Stimulated activated CD4-positive, alpha-beta T cell treated with anti-CD3 and anti-CD28 coated beads, Interleukin-4, amount 100 ng/mL, for 48 hours (primary cell): ENCODE data around the gene YKT6.
"Not testable (repeated sequence)": the region's sequence is repeated elsewhere in the genome, so short reads cannot be mapped to it uniquely, and the experiment has no call there.

ENCODE experiments used
- DNase-seq, 2 donors: peaks; one replicate each; pipeline ENCODE4 v3.0.0-alpha.2; 2020; ENCODE audit warnings: low read depth in 2 of 2

Gene YKT6

DNA sequence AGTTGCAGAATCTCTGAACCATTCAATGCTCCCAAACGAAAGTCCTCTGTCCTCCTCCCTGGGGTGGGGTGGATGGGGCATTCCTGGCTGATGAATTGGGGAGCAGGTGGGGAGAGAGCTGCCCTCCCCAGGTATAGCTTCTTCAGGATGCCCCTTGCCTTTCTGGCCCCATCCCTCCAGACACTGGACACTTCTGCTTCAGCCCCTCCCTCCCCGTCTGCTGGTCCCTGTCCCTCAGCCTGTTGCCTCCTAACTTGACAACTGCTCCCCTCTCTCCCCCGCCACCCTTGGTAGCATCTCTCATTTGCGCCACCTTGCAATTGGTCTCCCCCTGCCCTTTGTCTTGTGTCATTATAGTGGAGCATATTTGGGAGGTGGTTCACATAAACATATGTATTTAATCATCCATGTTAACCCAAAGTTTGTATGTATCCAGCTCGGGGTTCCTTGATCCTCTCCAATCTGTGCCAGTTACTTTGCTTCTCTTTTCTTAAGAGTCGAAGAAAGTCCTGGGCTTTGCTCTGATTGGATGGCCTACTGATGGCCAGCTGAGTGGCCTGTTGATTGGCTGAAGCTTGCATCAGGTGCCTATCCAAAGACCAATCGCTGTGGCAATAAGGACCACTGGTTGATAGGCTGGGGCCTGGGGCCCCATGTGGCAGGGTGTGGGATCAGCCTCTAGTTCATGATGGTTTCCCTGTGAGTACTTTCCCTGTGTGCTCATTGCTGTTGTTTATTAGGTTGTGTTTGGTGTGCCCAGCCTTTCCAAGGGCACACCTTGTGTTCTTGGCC is 7.6 kb upstream of the YKT6 start:
- no peak for DNase-seq

DNA sequence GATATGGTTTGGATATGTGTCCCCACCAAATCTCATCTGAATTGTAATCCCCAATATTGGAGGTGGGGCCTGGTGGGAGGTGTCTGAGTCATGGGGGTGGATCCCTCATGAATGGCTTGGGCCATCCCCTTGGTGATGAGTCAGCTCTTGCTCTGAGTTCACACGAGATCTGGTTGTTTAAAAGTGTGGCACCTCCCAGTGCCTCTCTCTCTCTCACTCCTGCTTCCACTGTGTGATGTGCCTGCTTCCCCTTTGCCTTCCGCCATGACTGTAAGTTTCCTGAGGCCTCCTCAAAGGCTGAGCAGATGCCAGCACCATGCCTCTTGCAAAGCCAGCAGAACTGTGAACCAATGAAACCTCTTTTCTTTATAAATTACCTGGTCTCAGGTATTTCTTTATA is 6.7 kb upstream of the YKT6 start:
- peak; percentile 11 to 42 for DNase-seq

DNA sequence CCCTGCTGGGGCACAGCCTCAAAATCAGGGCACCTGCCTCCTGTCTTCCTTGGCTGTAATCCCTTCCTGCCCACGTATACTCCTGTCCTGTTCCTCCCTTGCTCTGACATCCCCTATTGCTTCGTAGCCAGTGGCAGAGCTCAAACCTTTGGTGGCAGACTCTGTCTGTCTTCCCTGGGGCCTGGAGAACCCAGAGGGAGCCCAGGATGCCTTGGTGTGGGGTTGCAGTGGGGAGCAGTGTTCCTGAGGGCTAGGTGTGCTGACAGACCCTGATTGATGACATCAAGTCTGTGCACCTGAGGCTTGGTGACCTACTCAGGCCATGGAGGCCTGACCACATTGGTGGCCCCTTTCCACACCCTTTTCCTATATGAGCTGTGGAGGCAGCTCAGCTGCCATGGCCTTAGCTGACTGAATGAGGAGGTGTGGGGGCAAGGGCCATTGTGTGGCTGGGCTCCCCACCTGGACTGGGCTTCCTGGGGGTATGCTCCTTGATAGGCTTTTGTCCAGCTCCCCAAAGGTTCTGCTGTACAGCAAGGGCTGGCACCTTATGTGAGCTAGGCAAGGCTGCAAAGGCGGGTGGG is 6.1 kb upstream of the YKT6 start:
- no peak for DNase-seq

DNA sequence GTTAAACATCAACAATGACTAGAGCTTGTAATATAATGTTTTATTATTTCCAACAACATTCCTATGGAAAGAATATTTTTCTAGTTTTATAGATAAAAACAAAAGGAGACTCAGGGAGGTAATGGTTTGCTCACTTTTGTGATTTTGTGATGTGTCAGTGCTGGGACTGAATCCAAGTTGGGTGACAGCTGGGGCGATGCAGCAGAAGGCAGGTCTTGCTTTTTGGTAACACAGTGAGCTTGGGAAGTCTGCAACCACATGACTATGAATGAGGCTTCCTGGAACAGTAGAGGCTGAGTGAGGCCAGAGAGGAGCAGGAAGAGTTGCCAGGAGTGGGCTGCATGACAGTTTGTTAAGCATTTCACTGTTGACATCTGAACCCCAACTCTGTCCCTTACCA is 4.9 kb upstream of the YKT6 start:
- no peak for DNase-seq

DNA sequence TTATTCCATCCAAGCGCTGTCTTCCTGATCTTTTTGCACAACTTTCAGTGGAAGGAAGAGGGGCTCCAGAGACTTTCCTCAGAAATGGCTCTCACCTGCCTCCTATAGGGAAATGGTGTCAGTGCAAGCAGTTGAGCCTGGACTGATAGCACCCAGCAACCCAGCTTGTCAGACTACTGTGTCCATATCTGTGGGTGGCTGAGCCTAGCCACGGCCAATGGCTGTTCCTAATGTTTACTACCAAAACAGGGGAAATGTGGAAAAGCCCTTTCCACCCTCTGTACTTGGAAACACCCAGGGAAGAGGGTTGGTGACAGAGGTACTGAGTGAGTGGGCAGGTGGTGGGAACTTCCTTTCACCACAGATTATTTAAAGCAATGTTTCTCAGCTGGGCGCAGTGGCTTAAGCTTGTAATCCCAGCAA is 4.3 kb upstream of the YKT6 start:
- DNase-seq: peak; percentile 7 to 10

DNA sequence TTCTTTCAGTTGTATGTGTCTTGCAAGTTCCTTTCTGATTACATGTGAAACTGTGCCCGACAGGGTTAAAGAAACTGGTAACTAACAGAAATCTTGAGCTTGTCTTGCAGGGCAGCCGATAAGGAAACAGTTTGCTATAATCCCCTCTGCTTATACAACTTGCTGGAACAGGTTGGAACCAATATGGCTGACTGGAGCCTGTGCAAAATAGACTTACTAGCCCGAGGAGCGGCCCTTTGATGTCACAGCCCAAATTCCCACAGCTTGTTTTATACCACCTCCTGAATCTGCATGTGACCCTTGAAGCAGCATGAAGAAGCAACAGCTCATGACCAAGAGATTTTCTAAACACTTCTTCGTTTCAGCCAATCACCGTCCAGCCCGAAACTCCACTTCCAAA is 3.3 kb upstream of the YKT6 start:
- DNase-seq: no peak

DNA sequence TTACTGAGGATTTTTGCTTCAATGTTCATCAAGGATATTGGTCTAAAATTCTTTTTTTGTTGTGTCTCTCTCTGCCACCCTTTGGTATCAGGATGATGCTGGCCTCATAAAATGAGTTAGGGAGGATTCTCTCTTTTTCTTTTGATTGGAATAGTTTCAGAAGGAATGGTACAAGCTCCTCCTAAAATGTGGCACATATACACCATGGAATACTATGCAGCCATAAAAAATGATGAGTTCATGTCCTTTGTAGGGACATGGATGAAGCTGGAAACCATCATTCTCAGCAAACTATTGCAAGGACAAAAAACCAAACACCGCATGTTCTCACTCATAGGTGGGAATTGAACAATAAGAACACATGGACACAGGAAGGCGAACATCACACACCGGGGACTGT is 615 bp upstream of the YKT6 start:
- not testable (repeated sequence) for DNase-seq

DNA sequence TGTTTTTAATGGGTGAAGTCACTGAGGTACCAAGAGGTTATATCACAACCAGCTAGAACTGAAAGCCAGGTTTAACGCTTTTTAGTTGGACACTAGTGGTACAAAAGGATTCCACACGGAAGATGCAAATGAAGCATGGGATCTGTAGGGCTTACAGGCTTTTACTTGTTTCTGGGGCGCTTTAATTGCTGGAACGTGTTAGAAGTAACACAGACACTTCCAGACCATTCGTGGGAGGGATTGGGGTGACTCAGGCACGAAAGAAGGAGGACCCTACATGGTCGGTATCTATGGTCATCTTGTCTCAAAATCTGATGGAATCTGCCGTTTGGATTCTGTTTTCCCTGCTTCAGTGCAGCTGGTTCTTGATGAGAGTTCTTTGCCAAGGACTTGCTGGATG is 1.0 kb downstream of the YKT6 start:
- no peak for DNase-seq

DNA sequence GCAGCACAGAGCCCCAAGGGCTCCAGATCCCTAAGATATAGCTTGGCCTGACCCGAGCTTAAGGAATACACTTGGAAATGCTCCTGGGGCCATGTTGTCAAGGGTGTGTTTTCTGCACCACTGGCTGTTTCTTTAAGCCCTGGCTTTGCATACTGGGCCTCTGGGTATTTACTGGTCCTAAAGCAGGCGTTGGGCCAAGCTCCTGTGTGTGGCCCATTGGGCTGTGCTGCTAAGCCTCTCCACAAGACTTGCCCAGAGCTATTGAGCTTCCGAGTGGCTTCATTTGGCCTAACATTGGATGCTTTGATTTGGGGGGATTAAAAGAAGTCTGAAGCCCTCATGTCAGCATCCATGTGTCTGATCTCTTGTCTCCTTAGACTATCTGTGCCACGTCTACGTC is 5.2 kb downstream of the YKT6 start:
- no peak for DNase-seq

DNA sequence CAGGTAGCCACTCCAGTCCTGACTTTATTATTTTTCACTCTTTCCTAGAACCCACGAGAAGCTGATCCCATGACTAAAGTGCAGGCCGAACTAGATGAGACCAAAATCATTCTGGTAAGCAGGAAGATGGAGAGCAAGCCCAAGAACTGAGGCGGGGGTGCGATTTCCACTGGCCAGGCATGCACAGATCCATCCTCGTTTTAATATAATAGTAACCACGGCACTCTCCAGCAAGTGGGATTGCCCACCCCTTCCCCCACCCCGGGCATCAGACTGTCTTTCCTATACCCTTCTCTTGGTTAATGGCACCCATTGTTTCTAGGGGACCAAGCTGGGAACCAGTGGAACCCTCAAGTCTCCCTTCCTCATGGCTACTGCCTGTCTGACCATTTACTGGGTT is 7.3 kb downstream of the YKT6 start:
- no peak for DNase-seq

DNA sequence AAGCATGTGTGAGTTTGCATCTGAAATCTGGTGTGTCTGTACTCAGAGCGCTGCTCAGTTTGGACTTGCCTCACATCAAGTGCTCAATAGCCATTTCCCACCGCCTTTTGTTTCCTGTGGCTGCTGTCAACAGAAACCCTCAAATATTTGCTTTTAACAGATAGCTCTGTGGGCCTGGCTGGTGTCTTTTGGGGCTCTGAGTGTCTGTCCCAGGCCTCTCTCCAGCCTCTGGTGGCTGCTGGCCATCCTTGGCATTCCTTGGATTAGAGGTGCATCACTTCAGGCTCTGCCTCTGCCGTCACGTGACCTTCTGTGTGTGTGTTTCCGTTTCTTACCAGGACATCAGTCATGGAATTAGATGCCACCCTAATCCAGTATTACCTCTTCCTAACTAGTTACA is 9.3 kb downstream of the YKT6 start:
- no peak for DNase-seq

DNA sequence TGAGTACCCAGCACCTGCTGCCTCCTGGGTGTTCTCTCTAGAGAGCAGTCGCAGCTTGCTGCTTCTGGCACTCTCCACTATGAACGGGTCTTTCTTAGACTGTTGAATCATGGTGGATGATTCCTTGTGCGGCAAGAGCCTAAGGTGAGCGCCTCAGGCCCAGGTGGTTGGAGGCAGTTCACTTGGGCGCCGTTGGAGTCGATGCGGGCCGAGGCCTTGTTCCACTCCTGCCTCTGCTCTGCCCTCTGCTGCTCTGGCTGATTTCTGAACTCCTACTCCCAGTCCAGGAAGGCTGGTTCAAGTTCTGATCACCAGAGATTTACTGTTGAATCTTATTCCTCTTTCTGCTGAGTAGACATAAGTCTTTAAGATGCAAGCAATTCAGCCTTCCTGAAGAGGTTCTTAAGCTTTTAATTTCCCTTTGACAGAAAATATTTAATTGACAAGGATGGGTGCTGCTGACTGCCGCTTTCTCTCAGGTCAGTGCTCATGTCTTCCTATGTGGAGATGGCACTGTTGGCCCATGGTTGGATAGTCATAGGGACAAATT is 10.4 kb downstream of the YKT6 start:
- DNase-seq: no peak

DNA sequence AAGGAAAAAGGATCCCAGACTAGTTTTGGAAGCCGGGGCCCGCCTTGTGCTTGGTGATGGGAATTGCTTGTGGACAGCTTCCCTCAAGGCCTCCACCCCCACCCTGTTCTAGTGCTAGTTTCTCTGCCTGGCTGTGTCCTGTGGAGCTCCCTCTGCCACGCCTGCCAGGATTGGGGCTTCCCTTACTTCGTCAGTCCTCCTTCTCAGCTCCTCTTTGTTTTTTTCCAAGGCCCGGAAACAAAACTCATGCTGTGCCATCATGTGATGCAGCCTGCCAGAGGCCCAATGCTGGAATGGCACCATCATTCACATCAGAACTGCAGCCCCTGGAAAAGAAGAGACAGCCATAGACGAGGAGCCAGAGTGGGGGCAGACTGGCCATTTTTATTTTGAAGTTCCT is 11.2 kb downstream of the YKT6 start:
- DNase-seq: no peak

DNA sequence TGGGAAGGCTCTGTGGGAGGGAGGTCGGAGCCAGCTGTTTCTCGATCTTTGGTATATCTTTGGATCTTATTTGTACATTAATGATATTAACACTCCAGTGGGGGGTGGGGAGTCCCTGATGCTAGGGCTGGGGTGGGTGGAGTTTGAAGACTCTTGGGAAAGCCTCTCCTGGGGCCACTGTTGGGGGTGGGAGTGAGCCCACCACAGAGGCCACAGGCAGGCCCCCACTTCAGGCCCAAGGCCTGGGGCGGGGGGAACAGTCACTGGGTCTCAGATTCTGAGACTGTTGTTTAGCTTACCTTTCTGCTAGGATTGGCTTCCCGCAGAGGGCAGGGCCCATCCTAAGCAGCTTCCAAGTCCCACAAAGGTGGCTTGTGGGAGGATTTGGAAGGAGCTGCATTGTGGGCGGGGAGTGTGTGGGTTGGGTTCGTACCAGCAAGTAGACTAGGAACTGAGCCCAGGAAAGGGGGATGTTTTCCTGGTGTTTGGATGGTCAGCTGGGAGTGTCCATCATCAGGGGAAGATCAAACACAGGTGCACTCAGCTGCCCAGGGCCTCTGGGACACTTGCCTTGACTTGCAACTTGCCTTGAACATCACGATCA is 11.9 kb downstream of the YKT6 start:
- no peak for DNase-seq

DNA sequence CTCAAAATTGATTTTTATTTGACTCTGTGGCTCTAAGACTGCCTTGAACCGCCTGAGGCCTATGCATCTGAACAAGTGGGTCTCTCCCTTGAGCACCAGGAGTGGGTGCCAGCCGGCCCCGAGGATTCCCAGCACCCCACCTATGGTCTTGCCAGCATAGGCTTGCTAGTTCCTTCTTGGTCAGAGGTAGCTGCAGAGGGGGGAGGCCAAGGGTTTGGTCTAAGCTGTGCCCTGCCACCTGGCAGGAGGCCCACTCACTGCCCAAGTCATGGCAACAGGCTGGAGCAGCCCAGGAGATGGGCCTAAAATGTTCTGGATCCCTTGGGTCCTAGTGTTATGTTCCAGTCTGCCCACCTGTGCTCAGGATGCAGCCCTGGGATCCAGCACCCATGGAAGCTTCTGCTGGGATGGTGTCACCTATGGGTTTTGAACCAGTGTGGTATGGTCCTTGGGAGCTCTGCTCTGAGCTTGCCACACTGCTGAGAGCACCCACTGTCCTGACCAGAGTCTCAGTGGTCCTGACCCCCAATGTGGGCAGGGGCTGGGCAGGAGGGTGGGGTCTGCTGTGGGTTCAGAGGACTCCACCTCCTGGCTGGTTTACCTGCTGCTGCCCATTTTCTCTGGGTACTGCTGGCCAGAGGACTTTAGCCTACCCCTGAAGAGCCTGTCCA is 12.6 kb downstream of the YKT6 start:
- DNase-seq: no peak

DNA sequence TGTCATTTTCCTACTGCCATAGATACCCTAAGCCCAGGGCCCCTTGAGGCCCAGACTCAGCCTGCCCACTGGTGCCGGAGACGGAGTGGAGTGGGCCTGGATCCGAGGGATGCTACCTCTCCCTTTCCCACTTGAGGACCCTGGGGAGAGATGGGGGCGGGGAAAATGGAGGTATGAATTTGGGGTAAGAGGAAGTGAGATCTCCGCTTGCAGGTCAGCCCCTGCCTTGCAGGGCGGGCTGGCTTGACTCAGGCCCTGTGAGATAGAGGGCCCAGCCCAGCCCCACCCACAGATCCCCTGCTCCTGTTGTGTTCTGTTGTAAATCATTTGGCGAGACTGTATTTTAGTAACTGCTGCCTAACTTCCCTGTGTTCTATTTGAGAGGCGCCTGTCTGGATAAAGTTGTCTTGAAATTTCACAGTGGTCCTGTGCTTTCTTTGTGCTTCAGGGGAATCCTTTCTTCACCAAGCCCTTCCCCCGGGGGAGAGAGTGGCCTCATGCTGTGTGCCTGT is 13.2 kb downstream of the YKT6 start:
- no peak for DNase-seq

DNA sequence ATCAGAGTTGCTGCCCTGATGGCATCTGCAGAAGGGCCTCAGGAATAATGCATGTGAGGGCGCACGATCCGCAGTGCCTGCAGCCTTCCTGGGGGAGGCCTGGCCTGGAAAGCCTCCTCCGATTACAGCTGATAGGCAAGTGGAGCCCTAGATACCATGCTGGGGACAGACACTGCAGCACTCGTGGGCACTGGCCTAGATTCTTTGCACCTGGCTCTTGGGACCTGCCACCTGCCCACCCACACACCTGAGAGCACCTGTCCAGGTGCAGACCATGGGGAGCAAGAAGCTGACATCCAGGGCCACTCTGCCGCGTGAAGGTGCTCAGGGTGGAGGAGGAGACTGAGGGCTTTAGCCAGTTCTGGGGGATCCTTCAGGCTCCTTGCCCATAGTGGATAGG is 14.8 kb downstream of the YKT6 start:
- DNase-seq: no peak

DNA sequence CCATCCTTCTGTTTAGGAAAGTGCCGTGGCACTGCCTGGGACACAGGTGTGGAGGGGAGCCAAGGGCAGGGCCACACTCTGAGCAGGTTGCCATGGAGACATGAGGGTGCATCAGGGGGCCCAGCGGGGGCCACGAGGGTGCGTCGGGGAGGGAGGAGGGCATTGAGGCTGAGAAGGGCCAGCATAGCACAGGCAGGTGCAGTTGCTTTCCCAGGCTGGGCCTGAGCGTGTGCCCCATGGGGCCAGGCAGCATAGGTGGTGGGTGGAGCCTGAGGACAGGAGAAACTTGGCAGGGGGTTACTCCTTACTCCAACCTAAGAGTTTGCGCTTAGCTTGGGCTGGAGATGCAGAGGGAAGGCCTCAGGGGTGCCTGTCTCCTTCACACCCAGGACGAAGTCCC is 15.2 kb downstream of the YKT6 start:
- DNase-seq: no peak

DNA sequence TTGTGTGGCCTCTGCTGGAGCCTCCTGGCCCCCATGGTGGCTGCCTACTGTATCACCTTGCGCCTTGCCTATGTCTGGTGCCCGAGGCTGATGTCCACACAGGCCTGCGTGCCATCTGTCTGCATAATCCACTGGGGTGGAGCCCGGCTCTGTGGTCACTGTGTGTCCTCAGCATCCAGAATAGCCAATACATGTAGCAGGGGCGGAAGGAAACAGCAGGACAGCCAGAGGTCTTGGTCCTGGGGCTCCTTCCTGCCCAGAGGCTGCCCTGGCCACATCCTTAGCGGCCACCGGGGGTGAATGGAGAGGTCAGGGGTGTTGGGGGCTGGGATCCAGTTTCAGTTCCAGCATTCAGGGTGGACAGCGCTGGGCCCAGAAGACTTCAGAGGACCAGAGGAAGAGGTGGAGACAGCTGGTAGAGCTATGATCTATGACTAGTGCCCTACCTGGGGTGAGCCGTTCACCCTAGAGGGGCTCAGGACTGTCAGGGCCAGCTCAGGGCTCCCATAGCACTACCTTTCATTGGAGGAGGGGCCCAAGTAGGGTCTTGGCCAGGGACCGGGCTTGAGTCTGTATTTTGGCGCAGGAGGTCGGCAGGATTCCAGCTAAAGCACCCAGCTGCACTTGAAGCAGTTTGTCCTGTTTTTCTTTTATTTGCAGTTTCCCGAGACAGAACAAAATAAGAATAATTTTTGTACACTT is 15.9 kb downstream of the YKT6 start:
- DNase-seq: no peak

DNA sequence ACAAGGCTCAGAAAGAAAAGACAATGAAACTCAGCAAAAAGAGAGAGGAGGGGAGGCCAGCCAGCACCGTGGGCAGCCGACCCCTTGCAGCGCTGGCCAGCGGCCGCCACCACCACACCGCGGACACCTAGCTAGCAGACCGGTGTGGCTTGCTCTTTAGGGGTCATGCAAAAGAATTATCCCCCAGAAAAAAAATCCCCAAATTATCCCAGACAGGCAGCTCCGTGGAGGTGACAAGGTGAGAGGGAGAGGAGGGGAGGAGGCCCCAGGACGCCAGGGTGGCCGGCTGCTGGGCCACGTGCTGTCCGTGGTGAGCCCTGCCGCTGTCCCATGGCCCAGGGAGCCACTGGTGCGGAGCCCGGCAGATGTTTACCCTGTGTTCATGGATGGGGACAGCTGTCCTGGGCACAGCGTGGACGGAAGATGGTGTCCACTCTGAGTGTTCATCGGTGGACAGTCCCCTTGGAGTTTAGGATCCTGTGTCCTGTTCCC is 16.5 kb downstream of the YKT6 start:
- DNase-seq: no peak

DNA sequence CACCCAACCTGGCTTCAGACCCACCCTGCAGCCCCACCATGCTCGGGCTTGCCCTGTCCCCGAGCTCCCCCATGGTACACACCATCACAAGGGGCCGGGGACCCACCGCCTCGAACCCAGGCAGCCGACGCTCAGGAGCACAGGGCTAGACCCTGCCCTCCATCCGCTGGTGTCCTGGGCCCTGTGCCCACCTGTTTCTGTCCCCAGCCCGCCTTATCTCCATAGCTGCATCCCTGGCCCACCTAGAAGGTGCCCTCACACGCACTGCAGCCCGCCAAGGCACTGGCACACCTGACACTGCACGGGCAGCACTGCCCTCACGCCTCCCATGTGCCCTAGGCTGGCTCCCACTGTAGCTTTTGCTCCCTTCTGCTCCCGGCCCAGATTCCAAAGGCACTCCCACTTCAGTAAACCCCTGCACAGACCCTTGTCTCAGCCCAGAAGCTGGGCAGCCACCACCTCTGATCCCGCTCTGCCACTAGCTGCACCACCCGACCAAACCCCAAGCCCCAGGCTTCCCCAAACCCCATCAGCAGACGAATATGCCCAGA is 17.1 kb downstream of the YKT6 start:
- DNase-seq: no peak
